ENCODE results near the gene UFD1. TPM values are rescaled to one million over a fixed set of nuclear protein-coding genes. Genes with fewer than 3 reads are reported as not detected.

The UFD1 gene
- total RNA-seq, 1 experiment from 2014 or later, result 74.4 TPM

- Mint-ChIP-seq H3K36me3 (ENCODE audit: insufficient read depth in 1 of 3, low read depth in 3 of 3) (peaks cover 0 to 6% (median 1%) of the 10 kb centered on the region in 3 experiments; a peak in 3 of 7 replicates), H3K27ac (no peak overlapping the region), H3K4me3 (no peak overlapping the region; a peak in 1 of 5 replicates), H3K4me1 (peaks cover 8 to 13% of the 10 kb centered on the region in 2 experiments; a peak in 3 of 4 replicates), H3K27me3 (ENCODE audit: low read depth) (peaks cover 74% of the 10 kb centered on the region), H3K9me3 (no peaks in the 10 kb centered on the region)
- no peak overlapping the region for H2BK5ac ChIP-seq (ENCODE audit: insufficient read length, low read length)
- H3K18ac ChIP-seq (ENCODE audit: insufficient read length, low read depth, low read length), result no peak overlapping the region
- no peaks in the 10 kb centered on the region for H3K79me1 ChIP-seq (ENCODE audit: insufficient read depth, low read depth, low read length, poor library complexity, severe bottlenecking)
- no peak overlapping the region for H4K91ac ChIP-seq (ENCODE audit: insufficient read length, low read depth, low read length)
- H3K27ac ChIP-seq (ENCODE audit: insufficient read length, low read depth, low read length), result no peak overlapping the region
- TF ChIP-seq CTCF (conservative IDR thresholded peaks at IDR 0.05), result no peak
- H3K4me1 ChIP-seq (ENCODE audit: insufficient read depth, low read length), result no peaks in the 10 kb centered on the region
- no peak overlapping the region for H3K14ac ChIP-seq (ENCODE audit: insufficient read depth, low read length)
- H3K4me2 ChIP-seq (ENCODE audit: insufficient read depth, insufficient read length, low read length), result no peak overlapping the region
- no peak overlapping the region for H2BK20ac ChIP-seq (ENCODE audit: low read depth, low read length, poor library complexity, severe bottlenecking)
- no peak overlapping the region for H2BK120ac ChIP-seq (ENCODE audit: low read depth, low read length, poor library complexity, severe bottlenecking)
- no peaks in the 10 kb centered on the region for H3K9me3 ChIP-seq (ENCODE audit: control insufficient read depth, low read depth, low read length)
- no peak overlapping the region for H2BK15ac ChIP-seq (ENCODE audit: low read depth, low read length)
- no peak overlapping the region for H3K9ac ChIP-seq (ENCODE audit: extremely low read depth, insufficient read length, low read length)
- no peak overlapping the region for H4K8ac ChIP-seq (replicated peaks; ENCODE audit: insufficient read length, low read depth, low read length)
- H3K23ac ChIP-seq (ENCODE audit: insufficient read length, low read depth, low read length), result no peak overlapping the region
- WGBS (ENCODE audit: extremely low coverage, insufficient read length, low lambda C conversion rate), result no CpG with 5 or more reads among the region's 11 CpGs
- H3K56ac ChIP-seq (ENCODE audit: insufficient read length, low read depth, low read length), result no peak overlapping the region
- H2AK5ac ChIP-seq (ENCODE audit: insufficient read length, low read length), result no peak overlapping the region
- no peak overlapping the region for H4K5ac ChIP-seq (ENCODE audit: insufficient read length, low read depth, low read length)
- H3K4ac ChIP-seq (ENCODE audit: low read depth, low read length), result no peak overlapping the region
- H2BK12ac ChIP-seq (ENCODE audit: insufficient read length, low read depth, low read length), result no peak overlapping the region
- peaks cover 4% of the 10 kb centered on the region; the same call in 1 of the 2 replicates for H3K27me3 ChIP-seq (ENCODE audit: insufficient read depth, low read length)
- no peak for DNase-seq
- no peak overlapping the region for H3T11ph ChIP-seq (ENCODE audit: low read length)
- H3K79me2 ChIP-seq (ENCODE audit: insufficient read depth, low read length), result no peaks in the 10 kb centered on the region
- peaks cover 14% of the 10 kb centered on the region for H3K23me2 ChIP-seq (ENCODE audit: insufficient read length, low read depth, low read length, poor library complexity, severe bottlenecking)
- no peak overlapping the region for H2AFZ ChIP-seq (ENCODE audit: low read length)
- no peaks in the 10 kb centered on the region for H4K20me1 ChIP-seq (ENCODE audit: control insufficient read depth, insufficient read depth, insufficient read length)
Observed at GRCh38 chr22:19526076-19526701, 47.2 kb upstream of the UFD1 start.

All from H9 (cell line).